SK-N-SH (cell line): Measurements from ENCODE around the gene SOBP. TPM values are rescaled to one million over a fixed set of nuclear protein-coding genes. Genes with fewer than 3 reads are reported as not detected.

ENCODE experiments used
- CTCF ChIA-PET: fragments of 300-600, 350-600 bp; formaldehyde crosslinking; extraction: SDS; loops from one replicate; lab custom pipeline; 2021; lab: Yijun Ruan, JAX
- POLR2A ChIA-PET: fragments of 350-600 bp; sonication (Branson Sonifier 250); formaldehyde crosslinking; extraction: SDS; loops from one replicate; lab custom pipeline; 2020; ENCODE audit warnings: antibody characterized with exemption, inconsistent platforms; lab: Yijun Ruan, JAX
- DNase-seq: peaks from one replicate; pipeline ENCODE4 v3.0.0; 2012
- H2AFZ ChIP-seq: fragments of 200-600 bp; sonication (generic); 2 replicates; pipeline ENCODE4 v1.8.1; 2016; ENCODE audit warnings: antibody characterized with exemption, mild to moderate bottlenecking, low read depth
- H3F3A ChIP-seq: fragments of 200-600 bp; sonication (generic); replicated peaks from 2 replicates; pipeline ENCODE3; 2016; ENCODE audit warnings: antibody characterized with exemption, mild to moderate bottlenecking; ENCODE audit not compliant: insufficient read depth
- H3K27ac ChIP-seq, 2 experiments: fragments of 200-500 bp in 1 of 2; fragments of 200-600 bp in 1 of 2; sonication (Bioruptor generic) in 1 of 2; sonication (generic), shearing (Covaris generic) in 1 of 2; 2 replicates each; pipeline versions ENCODE4 v1.5.1 to v1.6.1; 2014 to 2016; ENCODE audit warnings: low read depth in 2 of 2, inconsistent platforms in 1 of 2, low read length in 1 of 2, mild to moderate bottlenecking in 1 of 2, mixed read lengths in 1 of 2
- H3K27me3 ChIP-seq: fragments of 200-600 bp; sonication (generic), shearing (Covaris generic); 2 replicates; pipeline ENCODE4 v1.6.1; 2016; ENCODE audit warnings: mixed run types; ENCODE audit not compliant: insufficient read depth
- H3K36me3 ChIP-seq, 2 experiments: fragments of 200-500 bp in 1 of 2; fragments of 200-600 bp in 1 of 2; sonication (Bioruptor generic) in 1 of 2; sonication (generic) in 1 of 2; replicated peaks in 1 of 2; 2 replicates each; pipeline versions ENCODE3 to v1.5.1; 2014 to 2016; ENCODE audit warnings: low read length in 1 of 2, mild to moderate bottlenecking in 1 of 2; ENCODE audit not compliant: insufficient read depth in 2 of 2, control insufficient read depth in 1 of 2
- H3K4me1 ChIP-seq, 2 experiments: fragments of 200-500 bp in 1 of 2; fragments of 200-600 bp in 1 of 2; sonication (Bioruptor generic) in 1 of 2; sonication (generic), shearing (Covaris generic) in 1 of 2; 2 replicates each; pipeline versions ENCODE4 v1.5.1 to v1.6.1; 2014 to 2016; ENCODE audit warnings: low read depth in 1 of 2, low read length in 1 of 2, mixed run types in 1 of 2; ENCODE audit not compliant: insufficient read depth in 2 of 2, control insufficient read depth in 1 of 2
- H3K4me2 ChIP-seq: fragments of 200-600 bp; sonication (generic), shearing (Covaris generic); 2 replicates; pipeline ENCODE4 v1.6.1; 2017; ENCODE audit warnings: mixed run types
- H3K4me3 ChIP-seq, 2 experiments: fragments of 200-500 bp in 1 of 2; fragments of 200-600 bp in 1 of 2; sonication (Bioruptor generic) in 1 of 2; sonication (generic), shearing (Covaris generic) in 1 of 2; 2 replicates each; pipeline versions ENCODE4 v1.5.1 to v1.8.1; 2014 to 2016; ENCODE audit warnings: low read depth in 2 of 2, inconsistent platforms in 1 of 2, low read length in 1 of 2, mild to moderate bottlenecking in 1 of 2, mixed read lengths in 1 of 2, moderate library complexity in 1 of 2
- H3K79me2 ChIP-seq: fragments of 200-600 bp; sonication (generic); 2 replicates; pipeline ENCODE4 v1.8.1; 2017; ENCODE audit warnings: mild to moderate bottlenecking; ENCODE audit not compliant: insufficient read depth
- H3K9ac ChIP-seq: fragments of 200-600 bp; sonication (generic); 2 replicates; pipeline ENCODE4 v1.6.1; 2017; ENCODE audit warnings: mixed run types
- H3K9me2 ChIP-seq: fragments of 200-600 bp; sonication (generic); 2 replicates; pipeline ENCODE4 v1.6.1; 2017; ENCODE audit warnings: mixed run types
- H3K9me3 ChIP-seq: fragments of 200-600 bp; sonication (generic); 2 replicates; pipeline ENCODE4 v1.6.1; 2017; ENCODE audit warnings: mixed run types, mild to moderate bottlenecking, moderate library complexity
- H4K20me1 ChIP-seq: fragments of 200-600 bp; sonication (generic); 2 replicates; pipeline ENCODE4 v1.6.1; 2017; ENCODE audit warnings: mild to moderate bottlenecking, mixed run types; ENCODE audit not compliant: insufficient read depth
- CHD2 ChIP-seq: fragments of 150-350 bp; IDR thresholded peaks from 2 replicates; pipeline ENCODE4 v1.6.1; 2018; ENCODE audit warnings: low read length; ENCODE audit not compliant: partially characterized antibody
- EP300 ChIP-seq, 2 experiments: IDR thresholded peaks; 2 replicates each; pipeline versions ENCODE4 v1.4.0 to v1.6.1; 2012; ENCODE audit warnings: borderline replicate concordance in 1 of 2, low read depth in 1 of 2, low read length in 1 of 2
- GABPA ChIP-seq: IDR thresholded peaks from 2 replicates; pipeline ENCODE4 v1.4.0; 2012; ENCODE audit warnings: low read depth, mild to moderate bottlenecking
- GATA2 ChIP-seq: sonication (generic); formaldehyde crosslinking; IDR thresholded peaks from 2 replicates; pipeline ENCODE4 v1.5.0; 2020; ENCODE audit warnings: mild to moderate bottlenecking, missing genetic modification reagents
- MEF2A ChIP-seq: IDR thresholded peaks from 2 replicates; pipeline ENCODE4 v1.4.0; 2012; ENCODE audit warnings: low read depth, borderline replicate concordance
- MXI1 ChIP-seq: IDR thresholded peaks from 2 replicates; pipeline ENCODE4 v1.6.1; 2012; ENCODE audit warnings: mild to moderate bottlenecking, low read depth, low read length, improper control_type of control experiment
- POLR2AphosphoS5 ChIP-seq: IDR thresholded peaks from 2 replicates; pipeline ENCODE4 v1.6.1; 2012; ENCODE audit warnings: low read depth, low read length
- RAD21 ChIP-seq: IDR thresholded peaks from 2 replicates; pipeline ENCODE4 v1.6.1; 2012; ENCODE audit warnings: mild to moderate bottlenecking, low read length
- RCOR1 ChIP-seq: fragments of 150-350 bp; IDR thresholded peaks from 2 replicates; pipeline ENCODE4 v1.6.1; 2017; ENCODE audit warnings: antibody characterized with exemption, low read length
- RFX5 ChIP-seq: IDR thresholded peaks from 2 replicates; pipeline ENCODE4 v1.6.1; 2012; ENCODE audit warnings: mild to moderate bottlenecking, improper control_type of control experiment, low read length
- RXRA ChIP-seq: IDR thresholded peaks from 2 replicates; pipeline ENCODE4 v1.4.0; 2012; ENCODE audit warnings: low read depth, mild to moderate bottlenecking, borderline replicate concordance
- TAF1 ChIP-seq: IDR thresholded peaks from 2 replicates; pipeline ENCODE4 v1.6.1; 2012; ENCODE audit warnings: low read depth, mild to moderate bottlenecking, low read length, moderate library complexity, borderline replicate concordance
- TEAD4 ChIP-seq: IDR thresholded peaks from 2 replicates; pipeline ENCODE4 v1.4.0; 2012; ENCODE audit warnings: mild to moderate bottlenecking, borderline replicate concordance; ENCODE audit not compliant: insufficient read depth
- WGBS: methylation state at CpG from one replicate; pipeline ENCODE4 v1.1.6; 2017; ENCODE audit warnings: low lambda C conversion rate; 5-methylcytosine and 5-hydroxymethylcytosine counted together
- polyA plus RNA-seq, 3 experiments: library from polyadenylated mRNA; depleted of rRNA; stranded (reverse); fragments of >200 nt; gene quantifications; 2 replicates each; pipeline ENCODE4 v1.2.3, GENCODE V29; 2012
- TF ChIP-seq, protein P1 (sequence below): IDR thresholded peaks from 2 replicates; pipeline ENCODE4 v1.6.1; 2012; ENCODE audit warnings: mild to moderate bottlenecking, low read depth, low read length, moderate library complexity
- TF ChIP-seq, protein P2 (sequence below): fragments of 150-350 bp; IDR thresholded peaks from 2 replicates; pipeline ENCODE4 v1.6.1; 2017; ENCODE audit warnings: antibody characterized with exemption, low read length, low read depth, borderline replicate concordance
- TF ChIP-seq, protein P3 (sequence below): IDR thresholded peaks from 2 replicates; pipeline ENCODE4; 2012
- TF ChIP-seq, protein P4 (sequence below): IDR thresholded peaks from 2 replicates; pipeline ENCODE4 v1.4.0; 2012; ENCODE audit warnings: low read depth, borderline replicate concordance

SOBP gene
- polyA plus RNA-seq, 1 of the 3 experiments (the other 2 are of a cell fraction) = 0.61 TPM

DNA sequence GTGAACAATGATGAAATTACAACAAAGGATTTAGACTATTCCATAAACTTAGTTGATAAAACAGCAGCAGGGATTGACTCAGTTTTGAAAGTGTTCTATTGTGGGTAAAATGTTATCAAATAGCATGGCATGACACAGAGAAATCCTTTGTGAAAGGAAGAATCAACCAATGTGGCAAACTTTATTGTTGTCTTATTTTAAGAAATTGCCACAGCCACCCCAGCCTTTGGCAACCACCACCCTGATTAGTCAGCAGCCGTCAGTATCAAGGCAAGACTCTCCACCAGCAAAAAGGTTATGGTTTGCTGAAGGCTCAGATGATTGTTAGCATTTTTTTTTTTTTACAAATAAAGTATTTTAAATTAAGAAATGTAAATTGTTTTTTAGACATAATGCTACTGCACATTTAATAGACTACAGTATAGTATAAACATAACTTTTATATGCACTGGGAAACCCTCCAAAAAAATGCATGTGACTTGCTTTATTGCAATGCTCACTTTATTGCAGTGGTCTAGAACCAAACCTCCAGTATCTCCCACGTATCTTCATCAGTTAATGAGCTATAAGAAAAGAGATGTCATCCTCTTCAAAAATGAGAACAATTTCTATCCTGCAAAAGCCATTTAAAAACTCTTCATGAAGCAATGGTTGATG is 162.7 kb downstream of the SOBP start:
- H3K79me2 ChIP-seq = no peaks in the 10 kb centered on the region
- no peaks in the 10 kb centered on the region for H3K9me2 ChIP-seq
- no peak overlapping the region for H3K4me2 ChIP-seq
- H3K27ac ChIP-seq = peak overlapping the region in 1 of 2 experiments; percentile 97; a peak in 2 of 4 replicates
- H3K4me3 ChIP-seq = no peak overlapping the region
- ChIA-PET CTCF (interaction anchor here (0.6 to 6.2 kb wide), 11 partner anchors 9 to 539 kb away, joined by 3 to 64 read pairs (median 4); no protein-coding TSS in a partner anchor), POLR2A (interaction anchor here (0.6 to 1.4 kb wide), 6 partner anchors 160 to 539 kb away, joined by 3 to 6 read pairs (median 4); partner anchors contain the start of gene PDSS2)
- no peaks in the 10 kb centered on the region for H3F3A ChIP-seq
- peaks cover 0 to 39% of the 10 kb centered on the region in 2 experiments; a peak in 2 of 4 replicates for H3K4me1 ChIP-seq
- no peaks in the 10 kb centered on the region for H3K27me3 ChIP-seq
- no peak overlapping the region for H3K9ac ChIP-seq
- 62% methylated on average over 2 of the region's 2 CpGs for WGBS
- no peaks in the 10 kb centered on the region for H4K20me1 ChIP-seq
- DNase-seq = no peak
- H3K36me3 ChIP-seq = no peaks in the 10 kb centered on the region
- H3K9me3 ChIP-seq = no peaks in the 10 kb centered on the region
- H2AFZ ChIP-seq = no peak overlapping the region
- TF ChIP-seq, protein P1, sequence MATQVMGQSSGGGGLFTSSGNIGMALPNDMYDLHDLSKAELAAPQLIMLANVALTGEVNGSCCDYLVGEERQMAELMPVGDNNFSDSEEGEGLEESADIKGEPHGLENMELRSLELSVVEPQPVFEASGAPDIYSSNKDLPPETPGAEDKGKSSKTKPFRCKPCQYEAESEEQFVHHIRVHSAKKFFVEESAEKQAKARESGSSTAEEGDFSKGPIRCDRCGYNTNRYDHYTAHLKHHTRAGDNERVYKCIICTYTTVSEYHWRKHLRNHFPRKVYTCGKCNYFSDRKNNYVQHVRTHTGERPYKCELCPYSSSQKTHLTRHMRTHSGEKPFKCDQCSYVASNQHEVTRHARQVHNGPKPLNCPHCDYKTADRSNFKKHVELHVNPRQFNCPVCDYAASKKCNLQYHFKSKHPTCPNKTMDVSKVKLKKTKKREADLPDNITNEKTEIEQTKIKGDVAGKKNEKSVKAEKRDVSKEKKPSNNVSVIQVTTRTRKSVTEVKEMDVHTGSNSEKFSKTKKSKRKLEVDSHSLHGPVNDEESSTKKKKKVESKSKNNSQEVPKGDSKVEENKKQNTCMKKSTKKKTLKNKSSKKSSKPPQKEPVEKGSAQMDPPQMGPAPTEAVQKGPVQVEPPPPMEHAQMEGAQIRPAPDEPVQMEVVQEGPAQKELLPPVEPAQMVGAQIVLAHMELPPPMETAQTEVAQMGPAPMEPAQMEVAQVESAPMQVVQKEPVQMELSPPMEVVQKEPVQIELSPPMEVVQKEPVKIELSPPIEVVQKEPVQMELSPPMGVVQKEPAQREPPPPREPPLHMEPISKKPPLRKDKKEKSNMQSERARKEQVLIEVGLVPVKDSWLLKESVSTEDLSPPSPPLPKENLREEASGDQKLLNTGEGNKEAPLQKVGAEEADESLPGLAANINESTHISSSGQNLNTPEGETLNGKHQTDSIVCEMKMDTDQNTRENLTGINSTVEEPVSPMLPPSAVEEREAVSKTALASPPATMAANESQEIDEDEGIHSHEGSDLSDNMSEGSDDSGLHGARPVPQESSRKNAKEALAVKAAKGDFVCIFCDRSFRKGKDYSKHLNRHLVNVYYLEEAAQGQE = no peak
- TF ChIP-seq EP300 (IDR thresholded peaks at IDR 0.05; ENCODE audit: borderline replicate concordance in 1 of 2, low read depth in 1 of 2, low read length in 1 of 2) (no peak), MXI1 (no peak), RFX5 (no peak)

DNA sequence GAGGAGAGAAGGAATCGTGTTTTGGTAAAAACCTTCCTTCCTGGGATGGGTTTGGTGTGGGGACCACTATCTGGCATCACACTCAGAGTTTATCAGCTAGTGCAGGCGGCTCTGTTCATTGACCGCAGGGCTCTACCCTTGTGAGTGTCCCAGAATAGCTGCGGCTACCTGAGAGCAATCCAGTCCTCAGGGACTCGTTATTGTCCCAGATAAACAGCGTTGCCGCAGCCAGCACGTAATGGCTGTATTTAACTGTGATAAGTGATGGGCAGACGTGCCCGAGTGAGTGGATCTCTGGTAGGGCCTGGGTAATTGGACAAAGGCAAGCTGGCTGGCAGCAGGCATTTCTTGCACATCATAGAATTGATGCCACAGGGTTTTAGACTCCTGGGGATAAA is 163.3 kb downstream of the SOBP start:
- ChIA-PET CTCF (interaction anchor here (0.6 to 6.2 kb wide), 12 partner anchors 10 to 539 kb away, joined by 3 to 64 read pairs (median 4); no protein-coding TSS in a partner anchor), POLR2A (interaction anchor here (0.5 to 1.4 kb wide), 13 partner anchors 11 to 539 kb away, joined by 3 to 6 read pairs (median 3); partner anchors contain the start of gene PDSS2)
- Histone ChIP-seq H3K4me3 (no peak overlapping the region), H3K27me3 (no peaks in the 10 kb centered on the region), H2AFZ (no peak overlapping the region), H3K9me2 (no peaks in the 10 kb centered on the region), H4K20me1 (no peaks in the 10 kb centered on the region), H3K27ac (peak overlapping the region in 1 of 2 experiments; percentile 97; a peak in 2 of 4 replicates), H3K4me1 (peaks cover 0 to 44% of the 10 kb centered on the region in 2 experiments; a peak in 2 of 4 replicates), H3K9me3 (no peaks in the 10 kb centered on the region), H3K4me2 (no peak overlapping the region), H3K36me3 (no peaks in the 10 kb centered on the region), H3K9ac (no peak overlapping the region), H3F3A (no peaks in the 10 kb centered on the region), H3K79me2 (no peaks in the 10 kb centered on the region)
- peak; percentile 74 for DNase-seq
- 58% methylated on average over 6 of the region's 10 CpGs for WGBS
- TF ChIP-seq CHD2 (peak; percentile 45), GATA2 (CRISPR knock-in tag) (peak; percentile 95), TAF1 (no peak), RFX5 (no peak), POLR2AphosphoS5 (no peak), EP300 (IDR thresholded peaks at IDR 0.05; ENCODE audit: borderline replicate concordance in 1 of 2, low read depth in 1 of 2, low read length in 1 of 2) (peak in 1 of 2 experiments; percentile 87; a peak in 2 of 4 replicates), TEAD4 (no peak), GABPA (no peak), MXI1 (peak; percentile 62; the same call in 1 of the 2 replicates), RAD21 (peak; percentile 42), RXRA (no peak), RCOR1 (peak; percentile 69), MEF2A (no peak)
- TF ChIP-seq, protein P2, sequence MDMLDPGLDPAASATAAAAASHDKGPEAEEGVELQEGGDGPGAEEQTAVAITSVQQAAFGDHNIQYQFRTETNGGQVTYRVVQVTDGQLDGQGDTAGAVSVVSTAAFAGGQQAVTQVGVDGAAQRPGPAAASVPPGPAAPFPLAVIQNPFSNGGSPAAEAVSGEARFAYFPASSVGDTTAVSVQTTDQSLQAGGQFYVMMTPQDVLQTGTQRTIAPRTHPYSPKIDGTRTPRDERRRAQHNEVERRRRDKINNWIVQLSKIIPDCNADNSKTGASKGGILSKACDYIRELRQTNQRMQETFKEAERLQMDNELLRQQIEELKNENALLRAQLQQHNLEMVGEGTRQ = no peak
- TF ChIP-seq, protein P3, sequence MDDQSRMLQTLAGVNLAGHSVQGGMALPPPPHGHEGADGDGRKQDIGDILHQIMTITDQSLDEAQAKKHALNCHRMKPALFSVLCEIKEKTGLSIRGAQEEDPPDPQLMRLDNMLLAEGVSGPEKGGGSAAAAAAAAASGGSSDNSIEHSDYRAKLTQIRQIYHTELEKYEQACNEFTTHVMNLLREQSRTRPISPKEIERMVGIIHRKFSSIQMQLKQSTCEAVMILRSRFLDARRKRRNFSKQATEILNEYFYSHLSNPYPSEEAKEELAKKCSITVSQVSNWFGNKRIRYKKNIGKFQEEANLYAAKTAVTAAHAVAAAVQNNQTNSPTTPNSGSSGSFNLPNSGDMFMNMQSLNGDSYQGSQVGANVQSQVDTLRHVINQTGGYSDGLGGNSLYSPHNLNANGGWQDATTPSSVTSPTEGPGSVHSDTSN = no peak
- TF ChIP-seq, protein P4, sequence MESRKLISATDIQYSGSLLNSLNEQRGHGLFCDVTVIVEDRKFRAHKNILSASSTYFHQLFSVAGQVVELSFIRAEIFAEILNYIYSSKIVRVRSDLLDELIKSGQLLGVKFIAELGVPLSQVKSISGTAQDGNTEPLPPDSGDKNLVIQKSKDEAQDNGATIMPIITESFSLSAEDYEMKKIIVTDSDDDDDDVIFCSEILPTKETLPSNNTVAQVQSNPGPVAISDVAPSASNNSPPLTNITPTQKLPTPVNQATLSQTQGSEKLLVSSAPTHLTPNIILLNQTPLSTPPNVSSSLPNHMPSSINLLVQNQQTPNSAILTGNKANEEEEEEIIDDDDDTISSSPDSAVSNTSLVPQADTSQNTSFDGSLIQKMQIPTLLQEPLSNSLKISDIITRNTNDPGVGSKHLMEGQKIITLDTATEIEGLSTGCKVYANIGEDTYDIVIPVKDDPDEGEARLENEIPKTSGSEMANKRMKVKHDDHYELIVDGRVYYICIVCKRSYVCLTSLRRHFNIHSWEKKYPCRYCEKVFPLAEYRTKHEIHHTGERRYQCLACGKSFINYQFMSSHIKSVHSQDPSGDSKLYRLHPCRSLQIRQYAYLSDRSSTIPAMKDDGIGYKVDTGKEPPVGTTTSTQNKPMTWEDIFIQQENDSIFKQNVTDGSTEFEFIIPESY = no peak
